ENCODE measurements around the gene CDH4. TPM values are rescaled to one million over a fixed set of nuclear protein-coding genes. Genes with fewer than 3 reads are reported as not detected.
A peak's percentile ranks its signal among the peaks of the same experiment; 100 is the strongest.

The CDH4 gene
- total and polyA plus RNA-seq, 12 donors, result 0.04 to 0.25 (median 0.08) TPM; not detected in 5

GRCh38 chr20:61657721-61658377 is 405.8 kb downstream of the CDH4 start:
- Histone ChIP-seq H3K27ac (no peak overlapping the region), H3K9me3 (no peaks in the 10 kb centered on the region), H3K27me3 (peaks cover 0 to 8% (median 0%) of the 10 kb centered on the region in 7 donors), H3K4me3 (no peak overlapping the region), H3K4me1 (peaks cover 0 to 3% (median 0%) of the 10 kb centered on the region in 9 donors), H3K36me3 (no peaks in the 10 kb centered on the region)
- 89 to 92% methylated on average over 15 of the region's 15 CpGs for WGBS, 2 donors
- DNase-seq (no peak), ATAC-seq (no peak)
- intact Hi-C loops (cut with DNase I), result no loop called here
- no peak for TF ChIP-seq CTCF (IDR thresholded peaks at IDR 0.05)

- WGBS, 2 donors, result 86 to 92% methylated on average over 6 of the region's 6 CpGs
- Histone ChIP-seq H3K9me3 (no peaks in the 10 kb centered on the region), H3K4me1 (peaks cover 0 to 3% (median 0%) of the 10 kb centered on the region in 9 donors), H3K27me3 (peaks cover 0 to 9% (median 0%) of the 10 kb centered on the region in 7 donors), H3K4me3 (no peak overlapping the region), H3K27ac (no peak overlapping the region), H3K36me3 (no peaks in the 10 kb centered on the region)
- no peak for DNase-seq
- no peak for TF ChIP-seq CTCF (IDR thresholded peaks at IDR 0.05)
- no peak for ATAC-seq
- intact Hi-C loops (cut with DNase I), result no loop called here
These were observed 406.5 kb downstream of the CDH4 start for GRCh38 chr20:61658563-61658962.

GRCh38 chr20:61659246-61659993 is 407.4 kb downstream of the CDH4 start:
- Histone ChIP-seq H3K27me3 (peaks cover 0 to 12% (median 0%) of the 10 kb centered on the region in 7 donors), H3K4me3 (no peak overlapping the region), H3K36me3 (no peaks in the 10 kb centered on the region), H3K4me1 (peaks cover 0 to 3% (median 0%) of the 10 kb centered on the region in 9 donors), H3K27ac (no peak overlapping the region), H3K9me3 (no peaks in the 10 kb centered on the region)
- DNase-seq, result no peak
- ATAC-seq, result peak in 5 of 8 donors; percentile 22 to 53 (median 31)
- WGBS, 2 donors, result 48 to 53% methylated on average over 11 of the region's 11 CpGs
- intact Hi-C loops (cut with DNase I), result no loop called here
- TF ChIP-seq CTCF (IDR thresholded peaks at IDR 0.05), result no peak

GRCh38 chr20:61659994-61660346 is 407.9 kb downstream of the CDH4 start:
- H3K4me3 ChIP-seq, result no peak overlapping the region
- peaks cover 0 to 3% (median 0%) of the 10 kb centered on the region in 9 donors for H3K4me1 ChIP-seq
- intact Hi-C loops (cut with DNase I), result no loop called here
- DNase-seq (no peak), ATAC-seq (no peak)
- H3K27ac ChIP-seq, result no peak overlapping the region
- 45 to 49% methylated on average over 15 of the region's 15 CpGs for WGBS, 2 donors
- H3K9me3 ChIP-seq, result no peaks in the 10 kb centered on the region
- TF ChIP-seq CTCF (IDR thresholded peaks at IDR 0.05), result no peak
- no peaks in the 10 kb centered on the region for H3K36me3 ChIP-seq
- peaks cover 0 to 15% (median 0%) of the 10 kb centered on the region in 7 donors for H3K27me3 ChIP-seq

Measured in heart right ventricle (tissue), 16 donors.